Thoracic aorta (tissue), 2 donors: ENCODE results near the gene SLC9A8. TPM values are rescaled to one million over a fixed set of nuclear protein-coding genes. Genes with fewer than 3 reads are reported as not detected.

ENCODE experiments used
- ATAC-seq: fragments of 150-250 bp; one replicate; pipeline ENCODE4 v1.8.0; 2017; ENCODE audit warnings: low read depth; ENCODE audit not compliant: insufficient number of reproducible peaks, low FRiP score
- DNase-seq: peaks from one replicate; pipeline ENCODE4 v3.0.0-alpha.2; 2020; ENCODE audit warnings: low spot score
- H3K27ac ChIP-seq, 2 donors: fragments of 200-600 bp; sonication (generic); 1 replicate in 1 of 2; 2 replicates in 1 of 2; pipeline ENCODE4 v1.5.1; 2016; ENCODE audit warnings: mild to moderate bottlenecking in 2 of 2, moderate library complexity in 2 of 2
- H3K27me3 ChIP-seq: fragments of 200-600 bp; sonication (generic); replicated peaks from 2 replicates; pipeline ENCODE4 v1.6.0; 2016; ENCODE audit warnings: mild to moderate bottlenecking; ENCODE audit not compliant: insufficient read depth
- H3K36me3 ChIP-seq: fragments of 200-600 bp; sonication (generic); one replicate; pipeline ENCODE4 v1.5.1; 2016
- H3K4me1 ChIP-seq, 2 donors: fragments of 200-600 bp; sonication (generic); 1 replicate in 1 of 2; 2 replicates in 1 of 2; pipeline versions ENCODE4 v1.5.1 to v1.6.0; 2016; ENCODE audit warnings: low read depth in 2 of 2, mild to moderate bottlenecking in 1 of 2; ENCODE audit not compliant: control insufficient read depth in 1 of 2
- H3K4me3 ChIP-seq: fragments of 200-600 bp; sonication (generic); 2 replicates; pipeline ENCODE4 v1.5.1; 2016; ENCODE audit warnings: mild to moderate bottlenecking
- H3K9me3 ChIP-seq: fragments of 200-600 bp; sonication (generic); 2 replicates; pipeline ENCODE4 v1.5.1; 2016
- CTCF ChIP-seq: fragments of 200-600 bp; sonication (generic); IDR thresholded peaks from one replicate; pipeline ENCODE4 v1.5.1; 2019; ENCODE audit warnings: antibody characterized with exemption
- total RNA-seq, 2 donors: library from RNA; depleted of rRNA; stranded (reverse); fragments of >200 nt; gene quantifications; one replicate each; pipeline versions ENCODE4 v1.1.0 to v1.2.3, GENCODE V29; 2016

Gene SLC9A8
- total RNA-seq, 2 donors from 2014 or later, result 9.2 to 14.3 TPM

GRCh38 chr20:49907405-49908257, 95.0 kb downstream of the SLC9A8 start:
- no peak overlapping the region for H3K27ac ChIP-seq
- ATAC-seq, result no peak
- no peak for DNase-seq
- no peaks in the 10 kb centered on the region for H3K9me3 ChIP-seq
- TF ChIP-seq CTCF, result no peak
- H3K4me3 ChIP-seq, result no peak overlapping the region
- peaks cover 0 to 5% of the 10 kb centered on the region in 2 donors for H3K4me1 ChIP-seq
- peaks cover 50% of the 10 kb centered on the region for H3K36me3 ChIP-seq
- no peaks in the 10 kb centered on the region for H3K27me3 ChIP-seq

- H3K9me3 ChIP-seq, result no peaks in the 10 kb centered on the region
- peaks cover 50% of the 10 kb centered on the region for H3K36me3 ChIP-seq
- peaks cover 4 to 11% of the 10 kb centered on the region in 2 donors for H3K4me1 ChIP-seq
- TF ChIP-seq CTCF, result no peak
- no peaks in the 10 kb centered on the region for H3K27me3 ChIP-seq
- H3K27ac ChIP-seq, result no peak overlapping the region
- no peak for DNase-seq
- no peak for ATAC-seq
- no peak overlapping the region for H3K4me3 ChIP-seq
Measured at GRCh38 chr20:49908258-49908565, 95.6 kb downstream of the SLC9A8 start.

GRCh38 chr20:49909499-49910339, 97.1 kb downstream of the SLC9A8 start:
- no peak for TF ChIP-seq CTCF
- Histone ChIP-seq H3K27ac (no peak overlapping the region), H3K27me3 (no peaks in the 10 kb centered on the region), H3K9me3 (no peaks in the 10 kb centered on the region), H3K36me3 (peaks cover 42% of the 10 kb centered on the region), H3K4me1 (peaks cover 17 to 26% of the 10 kb centered on the region in 2 donors), H3K4me3 (no peak overlapping the region)
- no peak for DNase-seq
- no peak for ATAC-seq

GRCh38 chr20:49910340-49910706, 97.7 kb downstream of the SLC9A8 start:
- peaks cover 17 to 27% of the 10 kb centered on the region in 2 donors for H3K4me1 ChIP-seq
- ATAC-seq (no peak), DNase-seq (no peak)
- TF ChIP-seq CTCF, result no peak
- peaks cover 36% of the 10 kb centered on the region for H3K36me3 ChIP-seq
- H3K27ac ChIP-seq, result no peak overlapping the region
- H3K27me3 ChIP-seq, result no peaks in the 10 kb centered on the region
- no peak overlapping the region for H3K4me3 ChIP-seq
- no peaks in the 10 kb centered on the region for H3K9me3 ChIP-seq

GRCh38 chr20:49913399-49914047, 100.9 kb downstream of the SLC9A8 start:
- no peak for DNase-seq
- no peak for TF ChIP-seq CTCF
- H3K9me3 ChIP-seq, result no peaks in the 10 kb centered on the region
- peak overlapping the region; percentile 95 for H3K4me3 ChIP-seq
- H3K27ac ChIP-seq, result peak overlapping the region; percentile 38 to 99
- no peak for ATAC-seq
- H3K4me1 ChIP-seq, result peaks cover 17 to 38% of the 10 kb centered on the region in 2 donors
- no peaks in the 10 kb centered on the region for H3K27me3 ChIP-seq
- peaks cover 11% of the 10 kb centered on the region for H3K36me3 ChIP-seq
